Measurements from ENCODE around the gene GABRA1. TPM values are rescaled to one million over a fixed set of nuclear protein-coding genes. Genes with fewer than 3 reads are reported as not detected.

GABRA1 gene
- not detected for total RNA-seq

- no peak for DNase-seq (ENCODE audit: low spot score)
- ATAC-seq, result no peak
These were observed at the start of gene GABRA1 for GRCh38 chr5:161847941-161848391. Gene GABRA1 (plus strand): TSS chr5:161848120. CDS start chr5:161850811, 2,691 bp downstream.

GRCh38 chr5:161799316-161799715 lies 48.6 kb upstream of the GABRA1 start:
- DNase-seq (ENCODE audit: low spot score) (no peak), ATAC-seq (no peak)

GRCh38 chr5:161804263-161804662 lies 43.7 kb upstream of the GABRA1 start:
- no peak for ATAC-seq

GRCh38 chr5:161846746-161847145 lies 1.2 kb upstream of the GABRA1 start:
- no peak for ATAC-seq

More at GRCh38 chr5:161804263-161804662, 43.7 kb upstream of the GABRA1 start:
- DNase-seq (ENCODE audit: low spot score), result no peak

GRCh38 chr5:161847447-161847846 lies 473 bp upstream of the GABRA1 start:
- DNase-seq (ENCODE audit: low spot score) (no peak), ATAC-seq (no peak)

More at GRCh38 chr5:161846746-161847145, 1.2 kb upstream of the GABRA1 start:
- DNase-seq (ENCODE audit: low spot score), result no peak

- ATAC-seq (no peak), DNase-seq (ENCODE audit: low spot score) (no peak)
These were observed 2.6 kb downstream of the GABRA1 start for GRCh38 chr5:161850491-161850890.

- ATAC-seq (no peak), DNase-seq (ENCODE audit: low spot score) (no peak)
These were observed 3.9 kb downstream of the GABRA1 start for GRCh38 chr5:161851691-161852299.

GRCh38 chr5:161857358-161857757 lies 9.4 kb downstream of the GABRA1 start:
- DNase-seq (ENCODE audit: low spot score), result no peak
- ATAC-seq, result no peak

- ATAC-seq (no peak), DNase-seq (ENCODE audit: low spot score) (no peak)
These were observed 15.3 kb downstream of the GABRA1 start for GRCh38 chr5:161863259-161863658.

- ATAC-seq (no peak), DNase-seq (ENCODE audit: low spot score) (no peak)
These were observed 15.9 kb downstream of the GABRA1 start for GRCh38 chr5:161863811-161864210.

GRCh38 chr5:161865510-161865909 lies 17.6 kb downstream of the GABRA1 start:
- ATAC-seq (no peak), DNase-seq (ENCODE audit: low spot score) (no peak)

- no peak for DNase-seq (ENCODE audit: low spot score)
- no peak for ATAC-seq
These were observed 42.1 kb downstream of the GABRA1 start for GRCh38 chr5:161889971-161890370.

GRCh38 chr5:161895514-161895913 lies 47.6 kb downstream of the GABRA1 start:
- DNase-seq (ENCODE audit: low spot score), result no peak
- no peak for ATAC-seq

- DNase-seq (ENCODE audit: low spot score), result no peak
- ATAC-seq, result no peak
These were observed 49.1 kb downstream of the GABRA1 start for GRCh38 chr5:161897033-161897432.

- ATAC-seq (no peak), DNase-seq (ENCODE audit: low spot score) (no peak)
These were observed 51.7 kb downstream of the GABRA1 start for GRCh38 chr5:161899590-161899989.

GRCh38 chr5:161900981-161901380 lies 53.1 kb downstream of the GABRA1 start:
- ATAC-seq (no peak), DNase-seq (ENCODE audit: low spot score) (no peak)

GRCh38 chr5:161921781-161922180 lies 73.9 kb downstream of the GABRA1 start:
- no peak for DNase-seq (ENCODE audit: low spot score)

GRCh38 chr5:161924270-161924669 lies 76.3 kb downstream of the GABRA1 start:
- no peak for DNase-seq (ENCODE audit: low spot score)
- no peak for ATAC-seq

More at GRCh38 chr5:161921781-161922180, 73.9 kb downstream of the GABRA1 start:
- no peak for ATAC-seq

GRCh38 chr5:161925960-161926359 lies 78.0 kb downstream of the GABRA1 start:
- no peak for DNase-seq (ENCODE audit: low spot score)
- ATAC-seq, result no peak

GRCh38 chr5:161934486-161934885 lies 86.6 kb downstream of the GABRA1 start:
- DNase-seq (ENCODE audit: low spot score) (no peak), ATAC-seq (no peak)

GRCh38 chr5:161944974-161945373 lies 97.1 kb downstream of the GABRA1 start:
- DNase-seq (ENCODE audit: low spot score) (no peak), ATAC-seq (no peak)

- ATAC-seq, result no peak
- DNase-seq (ENCODE audit: low spot score), result no peak
These were observed 99.0 kb downstream of the GABRA1 start for GRCh38 chr5:161946911-161947310.

All from left lobe of liver (tissue), 2 donors.